HG02870 (cell line): ENCODE results near the gene KIAA1614.

Experiments
- ATAC-seq: cut with Tn5 transposase; IDR thresholded peaks from one replicate; pipeline ENCODE4 v1.9.1; 2021; ENCODE audit warnings: mild to moderate bottlenecking, moderate library complexity; ENCODE audit not compliant: unreplicated experiment

KIAA1614 gene, protein sequence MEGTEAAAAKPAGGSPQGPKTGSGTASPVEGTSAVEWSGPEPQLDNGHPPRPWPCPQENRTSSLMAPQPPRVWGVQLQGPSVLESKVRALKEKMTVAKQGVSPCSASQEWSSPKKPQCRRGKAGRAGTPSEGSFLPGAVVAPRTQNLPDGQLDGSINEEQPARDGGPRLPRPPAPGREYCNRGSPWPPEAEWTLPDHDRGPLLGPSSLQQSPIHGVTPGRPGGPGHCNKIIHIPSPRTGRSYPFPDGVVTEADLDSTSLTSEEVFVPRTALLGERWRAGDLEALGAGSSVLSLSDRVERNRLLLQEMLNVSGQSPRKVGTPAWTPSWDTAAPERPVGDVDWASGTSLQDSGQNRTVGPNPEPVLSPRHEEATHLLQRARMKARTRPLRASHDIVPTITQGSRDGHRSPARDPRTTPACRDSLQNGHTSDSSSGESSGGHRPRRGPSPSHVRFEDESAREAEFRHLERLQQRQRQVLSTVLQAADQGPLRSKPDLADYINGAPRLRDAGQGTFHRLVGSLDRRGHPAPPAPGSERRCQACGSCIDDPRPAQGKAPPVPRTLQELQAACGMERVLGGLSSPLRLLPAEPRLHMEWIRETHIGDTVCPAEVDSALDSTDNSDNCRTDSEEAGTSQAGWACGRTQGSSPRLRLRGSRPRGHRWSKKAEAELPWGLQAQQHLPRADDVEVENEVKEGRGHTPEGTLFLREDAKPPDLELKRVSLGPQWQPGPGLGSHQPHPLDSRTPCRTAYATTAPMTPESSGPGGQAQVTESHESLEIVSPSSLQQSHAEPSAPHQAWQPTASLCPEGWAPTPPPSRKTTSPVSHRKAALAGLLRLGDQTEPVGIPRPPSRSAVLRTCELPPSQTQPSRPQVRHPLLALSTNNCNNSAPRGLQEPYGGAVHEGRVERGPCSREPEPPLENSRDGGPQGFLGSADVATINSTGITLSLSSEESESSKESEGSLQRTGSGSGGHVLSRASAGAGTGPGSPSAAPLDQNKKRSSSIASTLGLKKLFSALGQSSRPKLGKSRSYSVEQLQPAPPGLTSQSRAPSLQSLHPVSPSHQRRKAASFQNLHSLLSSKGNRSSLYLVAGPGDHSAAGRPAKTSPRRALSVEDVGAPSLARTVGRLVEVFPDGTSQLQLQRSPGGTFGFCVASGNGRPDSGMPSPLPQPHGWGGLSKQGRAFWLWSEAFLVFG

GRCh38 chr1:180912801-180913565 lies at the start of gene KIAA1614:
Gene KIAA1614 (plus strand): TSS chr1:180912897. CDS start chr1:180913244, 347 bp downstream.
- no peak for ATAC-seq

GRCh38 chr1:180863158-180863775 lies 49.4 kb upstream of the KIAA1614 start:
- no peak for ATAC-seq

DNA sequence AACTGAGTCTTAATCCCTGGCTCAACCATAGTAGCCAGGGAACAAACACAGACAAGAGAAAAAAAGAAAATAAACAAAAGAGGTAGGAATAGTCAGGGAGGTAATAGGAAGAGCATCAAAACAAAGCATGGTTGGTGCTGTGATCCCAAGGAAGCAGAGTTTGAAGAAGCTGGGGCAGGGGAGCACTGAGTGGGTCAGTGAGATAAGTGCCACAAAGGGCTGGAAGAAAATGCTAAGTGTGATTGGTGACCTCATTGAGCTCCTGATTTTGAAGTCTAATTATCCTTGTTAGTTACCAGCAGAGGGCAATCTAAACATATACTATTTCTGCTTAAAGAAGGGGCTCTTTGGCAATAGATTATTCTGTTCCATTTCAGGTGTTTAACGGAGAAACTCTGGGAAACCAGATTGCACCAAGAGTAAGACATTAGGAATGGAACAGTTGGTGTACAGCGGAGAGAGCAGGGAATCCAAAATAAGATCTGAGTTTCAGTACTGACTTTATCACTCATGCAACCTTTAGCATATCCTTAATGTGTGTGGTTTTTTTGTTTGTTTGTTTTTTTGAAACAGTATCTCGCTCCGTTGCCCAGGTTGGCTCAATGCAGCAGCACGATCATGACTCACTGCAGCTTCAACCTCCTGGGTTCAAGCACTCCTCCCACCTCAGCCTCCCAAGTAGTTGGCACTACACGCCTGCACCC lies 30.7 kb upstream of the KIAA1614 start:
- no peak for ATAC-seq

- no peak for ATAC-seq
These were observed 28.0 kb upstream of the KIAA1614 start for GRCh38 chr1:180884588-180885300.

DNA sequence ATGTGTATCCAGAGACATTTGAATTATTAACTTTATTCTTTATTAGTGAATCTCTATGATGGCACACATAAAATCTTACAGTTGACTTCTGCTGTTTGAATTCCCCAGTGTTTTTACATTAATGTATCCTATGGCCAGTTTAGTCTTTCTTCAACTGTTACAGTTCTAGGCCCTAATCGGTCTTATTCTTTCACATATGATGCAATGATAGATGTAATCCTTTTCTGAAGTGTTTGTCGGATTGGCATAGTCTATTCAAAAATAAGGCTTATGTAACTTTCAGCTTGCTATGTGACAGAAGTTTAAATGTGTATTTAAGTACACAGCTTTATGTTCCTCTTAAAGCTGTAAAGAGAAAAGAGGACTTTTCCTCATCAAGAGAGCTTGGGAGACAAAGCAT lies 26.4 kb upstream of the KIAA1614 start:
- no peak for ATAC-seq

DNA sequence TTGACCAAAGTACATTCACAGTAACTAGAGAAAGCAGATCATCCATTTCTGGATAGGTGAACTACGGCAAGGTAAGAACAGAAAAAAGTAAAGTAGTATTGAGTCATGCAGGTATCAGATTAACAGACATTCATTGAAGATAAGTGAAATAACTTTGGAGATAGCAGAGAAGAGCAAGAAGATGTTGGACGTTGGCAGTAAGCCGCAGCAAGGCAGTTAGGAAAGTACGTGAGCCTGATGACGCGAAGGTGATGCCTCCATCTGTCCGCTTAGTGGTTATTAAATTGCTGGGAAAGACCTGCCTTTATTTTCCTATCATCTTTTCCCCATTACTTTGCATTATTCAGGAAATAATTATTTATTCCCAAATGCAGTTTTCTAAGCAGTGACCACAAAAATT lies 24.9 kb upstream of the KIAA1614 start:
- no peak for ATAC-seq

- peak; percentile 70 for ATAC-seq
These were observed 23.8 kb upstream of the KIAA1614 start for GRCh38 chr1:180888870-180889269.

- ATAC-seq = no peak
These were observed 23.4 kb upstream of the KIAA1614 start for GRCh38 chr1:180889325-180889724.

GRCh38 chr1:180892272-180892671 lies 20.4 kb upstream of the KIAA1614 start:
- no peak for ATAC-seq

- ATAC-seq = no peak
These were observed 20.0 kb upstream of the KIAA1614 start for GRCh38 chr1:180892675-180893074.

DNA sequence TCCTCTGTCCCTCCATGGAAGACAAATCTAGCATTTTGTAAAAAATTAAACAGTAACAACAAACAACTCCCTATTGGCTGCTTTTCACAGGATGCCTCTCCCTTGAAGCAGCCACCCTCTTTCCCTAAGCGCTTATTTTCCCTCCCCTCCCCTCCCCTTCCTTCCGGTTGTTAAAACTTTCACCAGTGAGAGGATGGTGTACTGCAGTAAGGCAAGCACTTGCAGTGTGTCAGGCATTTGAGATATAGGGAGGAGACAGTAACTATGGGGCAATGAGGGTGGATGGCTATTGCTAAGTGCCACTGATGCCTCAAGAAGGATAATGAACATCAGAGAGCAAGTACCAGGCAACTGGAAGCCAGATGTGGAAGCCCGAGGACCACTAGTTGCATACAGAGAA lies 19.1 kb upstream of the KIAA1614 start:
- no peak for ATAC-seq

GRCh38 chr1:180896161-180896560 lies 16.5 kb upstream of the KIAA1614 start:
- ATAC-seq = no peak

- no peak for ATAC-seq
These were observed 14.1 kb upstream of the KIAA1614 start for GRCh38 chr1:180898441-180899219.

DNA sequence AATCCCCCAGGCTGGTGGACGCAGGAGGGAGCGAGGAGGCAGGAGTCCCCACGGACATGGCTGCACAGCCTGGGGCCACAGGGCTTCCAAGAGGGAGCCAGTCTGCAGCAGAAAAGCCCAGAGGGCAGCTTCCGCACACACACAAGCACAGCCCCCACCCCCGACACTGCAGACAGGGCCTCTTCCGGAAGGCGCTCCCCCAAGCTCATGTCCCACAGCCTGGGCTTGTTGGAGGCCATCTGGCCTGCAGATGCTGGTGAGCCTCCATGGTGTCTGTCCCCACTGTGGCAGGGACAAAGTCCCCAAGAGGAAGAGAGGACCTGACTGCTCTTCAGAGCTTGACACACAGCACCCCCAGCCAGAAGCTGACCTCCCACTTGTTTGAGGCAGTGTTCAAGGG lies 13.4 kb upstream of the KIAA1614 start:
- ATAC-seq = no peak

DNA sequence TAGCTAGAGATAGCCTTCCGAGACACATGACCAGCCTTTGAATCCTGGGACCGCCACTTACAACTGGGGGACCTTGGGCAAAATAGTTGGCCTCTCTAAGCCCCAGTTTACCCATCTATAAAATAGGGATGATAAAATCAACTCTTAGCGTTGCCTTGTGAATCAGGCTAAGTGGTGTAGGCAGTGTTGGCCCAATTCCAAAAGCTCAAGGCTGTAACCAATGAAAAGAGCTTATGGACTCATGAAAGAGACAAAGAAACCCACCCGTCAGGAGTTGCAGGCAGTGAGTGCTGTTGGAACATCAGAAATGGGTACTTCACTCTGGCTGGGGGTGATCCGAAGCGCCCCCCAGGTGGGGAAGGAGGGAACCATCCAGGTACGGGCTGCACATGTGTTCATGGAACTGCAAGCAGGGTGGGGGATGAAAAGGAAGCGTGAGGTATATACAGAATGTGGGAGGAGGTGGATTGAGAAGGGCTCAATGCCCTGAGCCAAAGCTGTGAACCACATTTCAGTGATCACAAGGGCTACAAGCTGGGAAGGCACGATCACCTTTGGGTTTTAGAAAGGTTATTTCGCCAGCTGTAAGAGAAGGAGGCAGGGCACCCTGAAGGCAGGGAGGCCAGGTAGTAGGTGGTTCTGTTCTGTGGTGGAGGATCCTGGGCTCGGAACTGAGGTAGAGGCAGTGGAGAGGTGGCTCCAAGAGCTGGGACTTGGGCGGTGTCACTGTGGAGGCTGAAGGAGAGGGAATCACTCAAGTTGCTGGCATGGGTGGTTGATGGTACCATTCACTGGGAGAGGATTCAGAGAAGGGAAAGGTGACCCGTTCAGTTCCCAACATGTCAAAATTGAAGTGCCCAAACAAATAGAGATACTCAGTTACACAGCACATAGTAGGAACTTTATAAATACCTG lies 11.4 kb upstream of the KIAA1614 start:
- ATAC-seq = no peak

DNA sequence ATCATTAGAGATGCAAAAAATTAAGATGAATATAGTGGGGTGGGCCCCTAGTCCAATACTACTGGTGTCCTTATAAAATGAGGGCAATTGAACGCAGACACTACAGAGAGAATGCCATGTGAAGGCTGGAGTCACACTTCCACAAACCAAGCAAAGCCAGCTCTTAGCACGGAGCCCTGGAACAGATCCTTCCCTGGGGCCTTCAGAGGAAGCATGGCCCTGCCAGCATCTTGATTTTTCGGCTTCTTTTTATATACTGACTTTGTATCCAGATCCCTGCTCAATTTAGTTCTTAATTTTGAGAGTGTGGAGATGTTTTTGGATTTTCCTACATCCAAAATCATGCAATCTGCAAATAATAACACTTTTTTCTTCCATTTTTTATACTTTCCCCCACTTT lies 10.2 kb upstream of the KIAA1614 start:
- no peak for ATAC-seq

- ATAC-seq = no peak
These were observed 6.8 kb upstream of the KIAA1614 start for GRCh38 chr1:180905927-180906326.
